Measurements from ENCODE around the gene SNAPC1. TPM values are rescaled to one million over a fixed set of nuclear protein-coding genes. Genes with fewer than 3 reads are reported as not detected.
A peak's percentile ranks its signal among the peaks of the same experiment; 100 is the strongest.

The SNAPC1 gene
- total and polyA plus RNA-seq, 9 of the 15 experiments (the other 6 are each of a cell fraction or from before 2014, with no cell fraction given) = 3.7 to 9.0 (median 7.9) TPM

DNA sequence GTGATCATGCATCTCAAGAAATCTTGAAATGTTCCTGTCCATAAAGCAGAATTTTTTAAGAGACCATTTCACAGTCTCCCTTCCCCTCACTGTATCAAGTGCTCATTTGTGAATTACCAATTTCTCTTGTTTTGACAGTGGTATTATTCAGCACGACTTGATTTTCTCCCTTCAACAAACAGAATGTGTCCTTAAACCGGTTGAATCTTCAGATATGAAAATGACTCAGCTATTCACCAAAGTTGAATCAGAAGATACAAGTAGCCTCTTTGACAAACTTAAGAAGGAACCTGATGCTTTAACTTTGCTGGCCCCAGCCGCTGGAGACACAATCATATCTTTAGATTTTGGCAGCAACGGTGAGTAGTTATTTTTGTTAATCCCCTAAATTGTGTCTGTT, 25.5 kb upstream of the SNAPC1 start:
- DNase-seq (ENCODE audit: extremely low read depth in 1 of 4, low spot score in 3 of 4) (no peak), ATAC-seq (no peak), FAIRE-seq (peak; percentile 35)
- intact Hi-C loops (cut with micrococcal nuclease) = no loop called here
- in situ Hi-C loops (cut with MboI) = loop anchor here (10.0 kb wide), 1 partner anchor 272 kb away; no protein-coding TSS in a partner anchor
- H2AFZ ChIP-seq (ENCODE audit: low read depth, low read length) = no peak overlapping the region
- POLR2A ChIA-PET = interaction anchor here (1.0 kb wide), 1 partner anchor 174 kb away, joined by 3 read pairs; no protein-coding TSS in a partner anchor
- H3K4me3 ChIP-seq = no peak overlapping the region
- H3K27me3 ChIP-seq (ENCODE audit: control insufficient read depth in 2 of 2, insufficient read depth in 2 of 2, low read length in 2 of 2) = no peaks in the 10 kb centered on the region
- H3K79me2 ChIP-seq (ENCODE audit: control insufficient read depth, insufficient read depth, low read length) = peaks cover 15% of the 10 kb centered on the region; the same call in 2 of the 3 replicates
- CTCF ChIA-PET (ENCODE audit: low intra/inter-chr PET ratio) = no interaction called here
- no peak overlapping the region for H3K27ac ChIP-seq (ENCODE audit: extremely low read depth, low read depth, low read length)
- no TSS peak for BruUV-seq (replicated peaks)
- no peak overlapping the region for H3K9ac ChIP-seq (ENCODE audit: insufficient read depth in 1 of 2, low read depth in 2 of 2, low read length in 2 of 2)
- no peaks in the 10 kb centered on the region for H4K20me1 ChIP-seq (replicated peaks; ENCODE audit: control insufficient read depth, insufficient read depth, low read length)
- no peak overlapping the region for H3K4me2 ChIP-seq (ENCODE audit: insufficient read depth, low read length)
- TF ChIP-seq, protein P1, sequence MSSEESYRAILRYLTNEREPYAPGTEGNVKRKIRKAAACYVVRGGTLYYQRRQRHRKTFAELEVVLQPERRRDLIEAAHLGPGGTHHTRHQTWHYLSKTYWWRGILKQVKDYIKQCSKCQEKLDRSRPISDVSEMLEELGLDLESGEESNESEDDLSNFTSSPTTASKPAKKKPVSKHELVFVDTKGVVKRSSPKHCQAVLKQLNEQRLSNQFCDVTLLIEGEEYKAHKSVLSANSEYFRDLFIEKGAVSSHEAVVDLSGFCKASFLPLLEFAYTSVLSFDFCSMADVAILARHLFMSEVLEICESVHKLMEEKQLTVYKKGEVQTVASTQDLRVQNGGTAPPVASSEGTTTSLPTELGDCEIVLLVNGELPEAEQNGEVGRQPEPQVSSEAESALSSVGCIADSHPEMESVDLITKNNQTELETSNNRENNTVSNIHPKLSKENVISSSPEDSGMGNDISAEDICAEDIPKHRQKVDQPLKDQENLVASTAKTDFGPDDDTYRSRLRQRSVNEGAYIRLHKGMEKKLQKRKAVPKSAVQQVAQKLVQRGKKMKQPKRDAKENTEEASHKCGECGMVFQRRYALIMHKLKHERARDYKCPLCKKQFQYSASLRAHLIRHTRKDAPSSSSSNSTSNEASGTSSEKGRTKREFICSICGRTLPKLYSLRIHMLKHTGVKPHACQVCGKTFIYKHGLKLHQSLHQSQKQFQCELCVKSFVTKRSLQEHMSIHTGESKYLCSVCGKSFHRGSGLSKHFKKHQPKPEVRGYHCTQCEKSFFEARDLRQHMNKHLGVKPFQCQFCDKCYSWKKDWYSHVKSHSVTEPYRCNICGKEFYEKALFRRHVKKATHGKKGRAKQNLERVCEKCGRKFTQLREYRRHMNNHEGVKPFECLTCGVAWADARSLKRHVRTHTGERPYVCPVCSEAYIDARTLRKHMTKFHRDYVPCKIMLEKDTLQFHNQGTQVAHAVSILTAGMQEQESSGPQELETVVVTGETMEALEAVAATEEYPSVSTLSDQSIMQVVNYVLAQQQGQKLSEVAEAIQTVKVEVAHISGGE (CRISPR knock-in tag; IDR thresholded peaks at IDR 0.05) = no peak
- peak; percentile 44 for TF ChIP-seq C11orf30 (IDR thresholded peaks at IDR 0.05; ENCODE audit: low read depth)
- TF ChIP-seq ZNF316 (IDR thresholded peaks at IDR 0.05) = peak; percentile 34; the same call in 1 of the 2 replicates
- TF ChIP-seq MAFG (tag; conservative IDR thresholded peaks at IDR 0.05) = peak; percentile 76
- TF ChIP-seq, protein P2, sequence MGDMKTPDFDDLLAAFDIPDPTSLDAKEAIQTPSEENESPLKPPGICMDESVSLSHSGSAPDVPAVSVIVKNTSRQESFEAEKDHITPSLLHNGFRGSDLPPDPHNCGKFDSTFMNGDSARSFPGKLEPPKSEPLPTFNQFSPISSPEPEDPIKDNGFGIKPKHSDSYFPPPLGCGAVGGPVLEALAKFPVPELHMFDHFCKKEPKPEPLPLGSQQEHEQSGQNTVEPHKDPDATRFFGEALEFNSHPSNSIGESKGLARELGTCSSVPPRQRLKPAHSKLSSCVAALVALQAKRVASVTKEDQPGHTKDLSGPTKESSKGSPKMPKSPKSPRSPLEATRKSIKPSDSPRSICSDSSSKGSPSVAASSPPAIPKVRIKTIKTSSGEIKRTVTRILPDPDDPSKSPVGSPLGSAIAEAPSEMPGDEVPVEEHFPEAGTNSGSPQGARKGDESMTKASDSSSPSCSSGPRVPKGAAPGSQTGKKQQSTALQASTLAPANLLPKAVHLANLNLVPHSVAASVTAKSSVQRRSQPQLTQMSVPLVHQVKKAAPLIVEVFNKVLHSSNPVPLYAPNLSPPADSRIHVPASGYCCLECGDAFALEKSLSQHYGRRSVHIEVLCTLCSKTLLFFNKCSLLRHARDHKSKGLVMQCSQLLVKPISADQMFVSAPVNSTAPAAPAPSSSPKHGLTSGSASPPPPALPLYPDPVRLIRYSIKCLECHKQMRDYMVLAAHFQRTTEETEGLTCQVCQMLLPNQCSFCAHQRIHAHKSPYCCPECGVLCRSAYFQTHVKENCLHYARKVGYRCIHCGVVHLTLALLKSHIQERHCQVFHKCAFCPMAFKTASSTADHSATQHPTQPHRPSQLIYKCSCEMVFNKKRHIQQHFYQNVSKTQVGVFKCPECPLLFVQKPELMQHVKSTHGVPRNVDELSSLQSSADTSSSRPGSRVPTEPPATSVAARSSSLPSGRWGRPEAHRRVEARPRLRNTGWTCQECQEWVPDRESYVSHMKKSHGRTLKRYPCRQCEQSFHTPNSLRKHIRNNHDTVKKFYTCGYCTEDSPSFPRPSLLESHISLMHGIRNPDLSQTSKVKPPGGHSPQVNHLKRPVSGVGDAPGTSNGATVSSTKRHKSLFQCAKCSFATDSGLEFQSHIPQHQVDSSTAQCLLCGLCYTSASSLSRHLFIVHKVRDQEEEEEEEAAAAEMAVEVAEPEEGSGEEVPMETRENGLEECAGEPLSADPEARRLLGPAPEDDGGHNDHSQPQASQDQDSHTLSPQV (IDR thresholded peaks at IDR 0.05) = no peak
- peak; percentile 25; the same call in 1 of the 2 replicates for TF ChIP-seq MAFF (IDR thresholded peaks at IDR 0.05; ENCODE audit: low read length)
- no peaks in the 10 kb centered on the region for H3K4me1 ChIP-seq (replicated peaks in 1 of 2; ENCODE audit: control insufficient read depth in 2 of 2, insufficient read depth in 2 of 2, low read length in 2 of 2)
- H3K9me1 ChIP-seq (ENCODE audit: control insufficient read depth, insufficient read depth, low read length) = no peaks in the 10 kb centered on the region
- H3K9me3 ChIP-seq (replicated peaks; ENCODE audit: control insufficient read depth, insufficient read depth, low read depth, low read length) = no peaks in the 10 kb centered on the region
- WGBS (ENCODE audit: insufficient coverage, low coverage, missing lambda C conversion rate) = 22% methylated on average over 4 of the region's 4 CpGs
- peaks cover 75% of the 10 kb centered on the region for H3K36me3 ChIP-seq (ENCODE audit: control insufficient read depth, insufficient read depth, low read length)

Data from K562 (cell line).